NOMO-1 treated with dmso at 0.1 percent for 144 hours (cell line): ENCODE results near the gene WDFY3.
"Not testable (repeated sequence)": the region's sequence is repeated elsewhere in the genome, so short reads cannot be mapped to it uniquely, and the experiment has no call there.

Source experiments
- DNase-seq: peaks from one replicate; lab custom pipeline; 2025; ENCODE audit not compliant: unreplicated experiment; lab: John Stamatoyannopoulos, UW

The WDFY3 gene

GRCh38 chr4:84678976-84679744, 287.3 kb downstream of the WDFY3 start:
- no peak for DNase-seq

- DNase-seq = no peak
These were observed 288.5 kb downstream of the WDFY3 start for GRCh38 chr4:84677995-84678394.

- no peak for DNase-seq
These were observed 289.4 kb downstream of the WDFY3 start for GRCh38 chr4:84677093-84677492.

- DNase-seq = no peak
These were observed 292.8 kb downstream of the WDFY3 start for GRCh38 chr4:84673475-84674240.

GRCh38 chr4:84672177-84672576, 294.3 kb downstream of the WDFY3 start:
- DNase-seq = no peak

DNA sequence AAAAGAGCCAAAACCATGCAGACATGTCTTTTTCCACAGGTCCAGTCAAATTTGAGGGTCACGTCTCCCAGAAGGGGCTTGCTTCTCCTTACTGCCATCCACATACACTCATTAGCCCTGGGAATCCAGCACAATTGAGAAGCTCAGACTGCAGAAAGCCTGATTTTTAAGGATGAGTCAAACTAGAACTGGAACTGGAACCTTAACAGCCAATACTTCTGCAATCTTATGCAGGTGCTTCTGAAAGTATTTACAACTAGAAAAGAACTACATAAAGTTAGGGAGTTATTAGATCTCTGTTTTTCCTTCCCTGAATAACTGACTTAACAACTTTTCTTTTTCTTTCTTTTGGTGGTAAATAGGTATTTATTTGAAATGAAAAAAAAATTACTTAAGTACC, 297.3 kb downstream of the WDFY3 start:
- no peak for DNase-seq

DNA sequence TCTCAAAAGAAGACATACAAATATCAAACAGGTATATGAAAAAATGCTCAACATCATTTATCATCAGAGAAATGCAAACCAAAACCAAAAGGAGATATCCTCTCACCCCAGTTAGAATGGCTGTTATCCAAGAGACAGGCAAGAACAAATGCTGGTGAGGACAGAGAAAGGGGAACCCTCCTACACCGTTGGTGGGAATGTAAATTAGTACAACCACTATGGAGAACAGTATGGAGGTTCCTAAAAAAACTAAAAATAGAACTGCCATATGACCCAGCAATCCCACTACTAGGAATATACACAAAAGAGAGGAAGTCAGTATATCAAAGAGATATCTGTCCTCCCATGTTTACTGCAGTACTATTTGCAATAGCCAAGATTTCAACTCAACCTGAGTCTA, 300.1 kb downstream of the WDFY3 start:
- no peak for DNase-seq

GRCh38 chr4:84664767-84665166, 301.7 kb downstream of the WDFY3 start:
- DNase-seq = not testable (repeated sequence)

GRCh38 chr4:84661191-84661939, 305.1 kb downstream of the WDFY3 start:
- no peak for DNase-seq

DNA sequence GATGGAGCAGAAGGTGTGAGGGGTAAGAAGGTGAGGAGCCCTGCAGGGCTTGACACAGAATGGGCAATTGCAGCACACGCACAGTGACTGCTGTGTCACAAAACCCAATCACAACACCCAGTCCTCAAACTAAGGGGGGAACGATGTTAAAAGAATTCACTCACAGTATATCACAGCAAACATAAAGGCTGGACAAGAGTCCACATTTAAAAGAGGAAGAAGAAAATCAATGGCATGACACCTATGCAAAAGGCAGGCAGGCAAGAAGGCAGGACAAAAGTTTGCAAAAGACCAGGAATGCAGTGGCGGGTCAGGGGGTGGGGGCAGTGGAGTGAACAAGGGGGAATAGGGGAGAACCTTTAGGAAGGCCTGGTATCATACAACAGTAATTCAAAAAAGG, 305.9 kb downstream of the WDFY3 start:
- DNase-seq = no peak

DNA sequence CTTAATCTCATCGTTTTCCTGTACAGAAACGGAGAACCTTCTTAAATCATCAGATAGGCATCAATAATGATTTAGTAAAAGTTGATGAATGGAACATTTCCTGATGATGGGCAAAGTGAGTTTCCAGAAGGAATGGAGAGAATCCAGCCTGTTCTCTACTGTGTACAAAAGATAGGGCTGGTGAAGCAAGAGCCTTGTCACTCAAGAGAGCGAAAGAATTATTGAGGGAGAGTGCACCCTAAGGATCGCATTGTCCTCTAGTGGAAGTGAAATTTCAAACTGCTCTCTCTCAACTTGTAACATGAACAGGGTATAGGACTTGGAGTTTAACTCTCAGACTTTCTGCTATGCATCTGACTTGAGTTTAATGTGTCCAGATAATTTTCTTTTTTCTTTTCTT, 314.0 kb downstream of the WDFY3 start:
- DNase-seq = no peak

DNA sequence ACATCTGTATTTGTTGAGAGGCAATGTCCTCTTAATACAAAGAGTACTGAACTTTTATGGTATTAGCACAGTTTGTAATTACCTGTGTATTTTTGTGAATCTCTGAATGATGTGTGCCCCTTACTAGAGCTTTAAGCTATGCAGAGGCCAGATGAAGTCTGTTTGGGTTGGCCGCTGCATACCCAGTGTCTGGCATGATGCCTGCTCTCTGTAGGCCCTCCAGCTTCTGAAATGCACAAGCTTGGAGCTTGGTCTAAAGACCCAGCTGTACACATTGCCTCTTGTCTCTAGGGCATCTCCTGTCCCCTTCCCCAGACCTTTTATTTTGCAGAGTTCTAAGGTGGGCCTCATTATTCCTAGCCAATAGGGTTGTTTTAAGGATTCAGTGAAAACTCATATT, 315.0 kb downstream of the WDFY3 start:
- DNase-seq = no peak

DNA sequence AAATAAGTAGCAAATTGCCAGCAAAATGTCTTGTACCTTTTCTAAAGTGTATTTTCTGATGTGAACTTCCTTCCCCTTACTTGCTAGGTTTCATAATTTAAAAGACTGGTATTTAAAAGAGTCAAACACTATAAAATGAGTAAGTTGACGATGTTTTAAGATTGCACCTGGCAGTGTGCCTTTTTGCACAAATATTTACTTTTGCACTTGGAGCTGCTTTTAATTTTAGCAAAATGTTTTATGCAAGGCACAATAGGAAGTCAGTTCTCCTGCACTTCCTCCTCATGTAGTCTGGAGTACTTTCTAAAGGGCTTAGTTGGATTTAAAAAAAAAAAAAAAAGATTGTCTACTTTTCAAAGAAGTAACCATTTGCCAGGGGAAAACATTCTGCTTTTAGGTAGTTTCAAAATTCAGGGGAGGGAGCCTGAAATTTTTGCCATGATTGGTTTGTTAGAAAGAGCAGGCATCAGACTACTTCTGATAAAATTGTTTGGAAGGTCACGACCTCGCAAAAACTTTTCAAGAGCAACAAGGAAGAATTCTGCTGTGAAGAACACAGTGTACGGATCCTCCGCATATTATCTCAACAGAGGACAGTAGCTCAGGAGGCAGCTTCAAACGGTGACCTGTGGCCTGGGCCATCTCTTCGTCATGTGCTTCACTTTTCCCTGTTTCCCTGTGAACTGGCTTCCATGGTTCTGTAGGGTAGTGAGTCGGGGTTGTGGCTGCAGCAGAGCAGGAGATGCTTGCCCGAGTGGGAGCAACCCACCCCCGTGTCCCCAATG, 317.4 kb downstream of the WDFY3 start:
- no peak for DNase-seq

DNA sequence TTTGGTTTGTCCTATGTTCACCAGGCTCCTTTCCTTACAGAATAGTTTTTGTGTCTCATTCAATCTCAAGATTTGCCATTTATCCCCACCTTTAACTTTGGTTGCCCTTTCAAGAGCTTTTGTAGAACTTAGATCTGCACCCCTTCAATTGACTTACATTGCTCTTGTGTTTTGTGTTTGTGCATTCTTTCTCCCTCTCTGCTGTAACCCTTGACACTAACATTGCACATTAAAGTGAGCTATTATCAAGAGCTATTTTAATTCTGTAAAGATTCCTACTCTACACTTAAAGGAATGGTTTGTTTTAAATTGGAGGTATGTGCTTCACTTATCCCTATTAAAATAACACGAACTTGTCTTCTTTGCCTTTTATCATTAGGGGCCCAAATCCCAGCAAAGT, 318.3 kb downstream of the WDFY3 start:
- DNase-seq = no peak

- DNase-seq = no peak
These were observed 319.1 kb downstream of the WDFY3 start for GRCh38 chr4:84647312-84647884.

DNA sequence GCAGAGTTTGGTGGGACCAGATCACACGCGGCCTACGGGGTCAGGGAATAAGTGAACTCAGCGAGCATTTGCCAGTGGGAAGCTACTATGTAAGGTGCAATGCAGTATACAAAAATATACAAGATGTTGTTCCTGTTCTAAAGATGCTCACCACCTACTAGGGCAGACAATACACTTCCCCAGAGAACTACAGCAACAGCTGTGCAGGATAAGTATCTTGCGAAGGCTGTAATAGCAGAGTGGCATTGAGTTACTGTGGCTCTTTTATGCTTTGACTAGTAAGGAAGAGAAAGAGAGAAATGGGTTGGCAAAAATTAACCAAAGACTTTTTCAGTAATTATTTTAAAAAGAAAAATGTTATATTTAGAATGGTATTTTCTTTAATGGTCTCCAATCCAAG, 322.4 kb downstream of the WDFY3 start:
- no peak for DNase-seq

GRCh38 chr4:84639145-84639544, 327.3 kb downstream of the WDFY3 start:
- DNase-seq = no peak

- DNase-seq = no peak
These were observed 328.4 kb downstream of the WDFY3 start for GRCh38 chr4:84638092-84638491.

DNA sequence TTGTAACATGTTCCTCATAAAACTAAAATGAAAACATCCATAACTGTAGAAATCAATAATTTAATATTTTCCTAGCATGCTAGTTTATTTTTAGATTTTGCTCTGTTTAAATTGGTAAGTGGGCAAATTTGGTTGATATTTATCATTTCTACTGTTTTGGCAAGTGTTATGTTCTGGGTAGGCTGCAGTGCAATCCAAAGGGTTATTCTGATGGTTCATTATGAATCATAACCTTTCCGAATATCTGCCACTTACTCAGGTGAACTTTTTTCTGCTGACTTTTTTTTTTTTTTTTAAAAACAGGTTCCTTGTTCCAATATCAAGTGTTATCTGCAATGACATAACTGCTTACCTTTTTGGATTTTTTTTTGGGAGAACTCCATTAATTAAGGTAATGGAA, 331.5 kb downstream of the WDFY3 start:
- DNase-seq = no peak

GRCh38 chr4:84632092-84632491, 334.4 kb downstream of the WDFY3 start:
- DNase-seq = no peak

- no peak for DNase-seq
These were observed 334.9 kb downstream of the WDFY3 start for GRCh38 chr4:84631573-84631972.
